SK-N-MC (cell line): ENCODE results near the gene LIN52.

Experiments
- EZH2 ChIP-seq: fragments of 200-600 bp; sonication (generic); IDR thresholded peaks from one replicate; pipeline ENCODE4 v1.6.1; 2017; ENCODE audit warnings: antibody characterized with exemption
- POLR2AphosphoS5 ChIP-seq: IDR thresholded peaks from 2 replicates; pipeline ENCODE4 v1.6.1; 2012; ENCODE audit warnings: mild to moderate bottlenecking, low read depth, low read length, borderline replicate concordance

DNA sequence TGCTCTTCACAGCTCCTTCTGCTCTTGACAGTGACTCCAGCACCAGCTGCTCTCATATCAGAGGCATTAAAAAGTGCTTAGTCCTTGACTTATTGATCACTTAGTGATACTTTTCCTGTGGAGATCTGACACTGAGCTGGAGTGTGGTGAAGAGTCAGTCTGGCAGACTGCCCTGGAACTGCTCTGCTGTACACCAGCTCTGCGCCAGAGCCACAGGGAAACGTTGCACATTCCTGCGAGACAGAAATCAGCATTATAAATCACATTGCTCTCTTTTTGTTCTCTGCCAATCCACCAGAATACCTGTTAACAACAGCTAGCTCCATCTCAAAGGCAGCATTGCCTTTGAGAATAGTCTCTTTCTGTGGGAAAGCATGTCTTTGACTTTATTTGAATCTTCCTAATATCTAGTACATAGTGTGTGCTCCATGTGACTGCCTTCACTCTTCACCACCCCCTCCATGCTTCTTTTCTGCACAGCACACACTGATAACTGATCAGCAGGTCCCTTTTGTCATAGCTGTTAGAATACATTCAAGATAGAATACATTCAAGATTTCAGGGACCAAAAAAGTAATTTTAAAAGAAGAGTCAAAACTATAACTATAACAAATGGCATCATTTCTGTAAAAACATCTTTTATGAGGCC lies 106.3 kb downstream of the LIN52 start:
- no peak for TF ChIP-seq POLR2AphosphoS5
- no peak for TF ChIP-seq EZH2
